ENCODE data around the gene SOX6.

SOX6 gene

GRCh38 chr11:16191868-16192240 is 164.5 kb downstream of the SOX6 start:
- no peaks in the 10 kb centered on the region for H3K9me3 ChIP-seq (ENCODE audit: control insufficient read depth, low read length)
- H3K27me3 ChIP-seq (ENCODE audit: control insufficient read depth, insufficient read depth, low read length): no peaks in the 10 kb centered on the region
- H3K4me2 ChIP-seq (ENCODE audit: low read length): no peak overlapping the region
- H3K27ac ChIP-seq: no peak overlapping the region
- H3K36me3 ChIP-seq (ENCODE audit: control insufficient read depth, insufficient read depth, low read length): no peaks in the 10 kb centered on the region
- H3K4me3 ChIP-seq (ENCODE audit: low read depth, low read length): no peak overlapping the region
- no peak overlapping the region for H2AFZ ChIP-seq
- no peaks in the 10 kb centered on the region for H3K79me2 ChIP-seq
- TF ChIP-seq CTCF (IDR thresholded peaks at IDR 0.05): no peak
- H3K4me1 ChIP-seq: no peaks in the 10 kb centered on the region
- H3K9ac ChIP-seq: no peak overlapping the region

- Histone ChIP-seq H3K9me3 (ENCODE audit: control insufficient read depth, low read length) (no peaks in the 10 kb centered on the region), H3K9ac (no peak overlapping the region), H3K4me2 (ENCODE audit: low read length) (no peak overlapping the region), H3K79me2 (no peaks in the 10 kb centered on the region), H3K4me3 (ENCODE audit: low read depth, low read length) (no peak overlapping the region), H3K27me3 (ENCODE audit: control insufficient read depth, insufficient read depth, low read length) (no peaks in the 10 kb centered on the region), H3K36me3 (ENCODE audit: control insufficient read depth, insufficient read depth, low read length) (no peaks in the 10 kb centered on the region), H3K27ac (no peak overlapping the region), H2AFZ (no peak overlapping the region), H3K4me1 (no peaks in the 10 kb centered on the region)
- TF ChIP-seq CTCF (IDR thresholded peaks at IDR 0.05): no peak
Observed at GRCh38 chr11:16191212-16191867, 165.0 kb downstream of the SOX6 start.

GRCh38 chr11:16186680-16187079 is 169.7 kb downstream of the SOX6 start:
- Histone ChIP-seq H3K27me3 (ENCODE audit: control insufficient read depth, insufficient read depth, low read length) (no peaks in the 10 kb centered on the region), H3K4me1 (no peaks in the 10 kb centered on the region), H2AFZ (no peak overlapping the region), H3K27ac (no peak overlapping the region), H3K4me2 (ENCODE audit: low read length) (no peak overlapping the region), H3K36me3 (ENCODE audit: control insufficient read depth, insufficient read depth, low read length) (no peaks in the 10 kb centered on the region), H3K9me3 (ENCODE audit: control insufficient read depth, low read length) (no peaks in the 10 kb centered on the region), H3K9ac (no peak overlapping the region), H3K4me3 (ENCODE audit: low read depth, low read length) (no peak overlapping the region), H3K79me2 (no peaks in the 10 kb centered on the region)
- TF ChIP-seq CTCF (IDR thresholded peaks at IDR 0.05): no peak

GRCh38 chr11:16185042-16185441 is 171.3 kb downstream of the SOX6 start:
- no peak overlapping the region for H3K27ac ChIP-seq
- no peak for TF ChIP-seq CTCF (IDR thresholded peaks at IDR 0.05)
- no peak overlapping the region for H3K4me2 ChIP-seq (ENCODE audit: low read length)
- no peak overlapping the region for H3K9ac ChIP-seq
- no peaks in the 10 kb centered on the region for H3K79me2 ChIP-seq
- H3K4me1 ChIP-seq: no peaks in the 10 kb centered on the region
- H3K9me3 ChIP-seq (ENCODE audit: control insufficient read depth, low read length): no peaks in the 10 kb centered on the region
- no peak overlapping the region for H3K4me3 ChIP-seq (ENCODE audit: low read depth, low read length)
- no peaks in the 10 kb centered on the region for H3K27me3 ChIP-seq (ENCODE audit: control insufficient read depth, insufficient read depth, low read length)
- H3K36me3 ChIP-seq (ENCODE audit: control insufficient read depth, insufficient read depth, low read length): no peaks in the 10 kb centered on the region
- H2AFZ ChIP-seq: no peak overlapping the region

- H3K27ac ChIP-seq: no peak overlapping the region
- H3K9ac ChIP-seq: no peak overlapping the region
Observed at GRCh38 chr11:16184588-16184987, 171.8 kb downstream of the SOX6 start.

More at GRCh38 chr11:16184588-16184987, 171.8 kb downstream of the SOX6 start:
- Histone ChIP-seq H3K9me3 (ENCODE audit: control insufficient read depth, low read length) (no peaks in the 10 kb centered on the region), H3K4me2 (ENCODE audit: low read length) (no peak overlapping the region), H3K4me3 (ENCODE audit: low read depth, low read length) (no peak overlapping the region), H3K79me2 (no peaks in the 10 kb centered on the region), H3K27me3 (ENCODE audit: control insufficient read depth, insufficient read depth, low read length) (no peaks in the 10 kb centered on the region), H3K36me3 (ENCODE audit: control insufficient read depth, insufficient read depth, low read length) (no peaks in the 10 kb centered on the region), H3K4me1 (no peaks in the 10 kb centered on the region), H2AFZ (no peak overlapping the region)
- no peak for TF ChIP-seq CTCF (IDR thresholded peaks at IDR 0.05)

All from parathyroid adenoma (tissue), 2 donors.